Measurements from ENCODE around the gene TPSG1.
A peak's percentile ranks its signal among the peaks of the same experiment; 100 is the strongest.
"Not testable (repeated sequence)": the region's sequence is repeated elsewhere in the genome, so short reads cannot be mapped to it uniquely, and the experiment has no call there.

Gene TPSG1

GRCh38 chr16:1236659-1237058, 11.6 kb upstream of the TPSG1 start:
- DNase-seq; intact Hi-C loops (cut with DNase I): not testable (repeated sequence)

- intact Hi-C loops (cut with DNase I); DNase-seq: not testable (repeated sequence)
Measured at GRCh38 chr16:1232049-1232748, 7.1 kb upstream of the TPSG1 start.

GRCh38 chr16:1231301-1231700, 6.2 kb upstream of the TPSG1 start:
- intact Hi-C loops (cut with DNase I) = not testable (repeated sequence)
- peak in 2 of 10 donors; percentile 28 to 39 for DNase-seq

- DNase-seq = peak in 3 of 10 donors; percentile 25 to 66 (median 41)
- intact Hi-C loops (cut with DNase I) = not testable (repeated sequence)
Measured at GRCh38 chr16:1230471-1231212, 5.6 kb upstream of the TPSG1 start.

- peak in 1 of 10 donors; percentile 1 for DNase-seq
- intact Hi-C loops (cut with DNase I) = not testable (repeated sequence)
Measured at GRCh38 chr16:1230084-1230470, 5.0 kb upstream of the TPSG1 start, which contains the start of gene TPSB2. TPSB2 (minus strand) TSS chr16:1230184; CDS start chr16:1229951, 233 bp downstream.

GRCh38 chr16:1229476-1229875, 4.4 kb upstream of the TPSG1 start:
- peak in 2 of 10 donors; percentile 59 to 69 for DNase-seq
- intact Hi-C loops (cut with DNase I) = not testable (repeated sequence)

- intact Hi-C loops (cut with DNase I) = not testable (repeated sequence)
- DNase-seq = peak in 1 of 10 donors; percentile 68
Measured at GRCh38 chr16:1228227-1228626, 3.2 kb upstream of the TPSG1 start.

- DNase-seq = peak in 1 of 10 donors; percentile 52
- intact Hi-C loops (cut with DNase I) = not testable (repeated sequence)
Measured at GRCh38 chr16:1226692-1227091, 1.6 kb upstream of the TPSG1 start.

- peak in 1 of 10 donors; percentile 82 for DNase-seq
- intact Hi-C loops (cut with DNase I) = not testable (repeated sequence)
Measured at GRCh38 chr16:1225728-1226311, 752 bp upstream of the TPSG1 start.

- peak in 1 of 10 donors; percentile 77 for DNase-seq
- intact Hi-C loops (cut with DNase I) = no loop called here
Measured at GRCh38 chr16:1224558-1224957, 510 bp downstream of the TPSG1 start.

GRCh38 chr16:1223355-1224214, 1.5 kb downstream of the TPSG1 start:
- intact Hi-C loops (cut with DNase I) = no loop called here
- DNase-seq = peak in 1 of 10 donors; percentile 61

GRCh38 chr16:1222553-1223354, 2.3 kb downstream of the TPSG1 start:
- DNase-seq = peak in 1 of 10 donors; percentile 81
- intact Hi-C loops (cut with DNase I) = no loop called here

- intact Hi-C loops (cut with DNase I) = no loop called here
- DNase-seq = peak in 3 of 10 donors; percentile 18 to 80 (median 31)
Measured at GRCh38 chr16:1221628-1222552, 3.2 kb downstream of the TPSG1 start.

- intact Hi-C loops (cut with DNase I) = no loop called here
- peak in 1 of 10 donors; percentile 77 for DNase-seq
Measured at GRCh38 chr16:1220841-1221627, 4.0 kb downstream of the TPSG1 start.

GRCh38 chr16:1220098-1220728, 4.9 kb downstream of the TPSG1 start:
- peak in 1 of 10 donors; percentile 81 for DNase-seq
- intact Hi-C loops (cut with DNase I) = no loop called here

GRCh38 chr16:1218930-1219611, 6.0 kb downstream of the TPSG1 start:
- intact Hi-C loops (cut with DNase I) = no loop called here
- peak in 1 of 10 donors; percentile 79 for DNase-seq

All from posterior cingulate gyrus (tissue), 11 donors.